Fibroblast of lung (primary cell): ENCODE results near the gene TRIM49B. TPM values are rescaled to one million over a fixed set of nuclear protein-coding genes. Genes with fewer than 3 reads are reported as not detected.
"Not testable (repeated sequence)": the region's sequence is repeated elsewhere in the genome, so short reads cannot be mapped to it uniquely, and the experiment has no call there.

Experiments
- DNase-seq, 2 donors: peaks; one replicate each; pipeline versions ENCODE4 v3.0.0 to v3.0.0-alpha.2; 2010; ENCODE audit warnings: low read depth in 2 of 2
- H2AFZ ChIP-seq: 2 replicates; pipeline ENCODE4 v1.5.1; 2012; ENCODE audit warnings: low read length, control low read depth, inconsistent platforms
- H3K27ac ChIP-seq: 2 replicates; pipeline ENCODE4 v1.5.1; 2011; ENCODE audit warnings: low read length, control low read depth; ENCODE audit not compliant: insufficient read depth
- H3K27me3 ChIP-seq: 2 replicates; pipeline ENCODE4 v1.5.1; 2011; ENCODE audit warnings: mild to moderate bottlenecking, low read length; ENCODE audit not compliant: control insufficient read depth, insufficient read depth
- H3K36me3 ChIP-seq: 2 replicates; pipeline ENCODE4 v1.5.1; 2011; ENCODE audit warnings: low read length; ENCODE audit not compliant: control insufficient read depth, insufficient read depth
- H3K4me1 ChIP-seq: 2 replicates; pipeline ENCODE4 v1.5.1; 2011; ENCODE audit warnings: low read length; ENCODE audit not compliant: control insufficient read depth, insufficient read depth; ENCODE audit errors: extremely low read depth
- H3K4me2 ChIP-seq: 2 replicates; pipeline ENCODE4 v1.5.1; 2011; ENCODE audit warnings: low read length, control low read depth; ENCODE audit not compliant: insufficient read depth; ENCODE audit errors: extremely low read depth
- H3K4me3 ChIP-seq, 4 experiments: fragments of 200-600 bp in 1 of 4; sonication (generic) in 1 of 4; replicated peaks in 1 of 4; 2 replicates each; pipeline ENCODE4 v1.5.1; 2011 to 2016; ENCODE audit warnings: low read length in 4 of 4, low read depth in 3 of 4, mild to moderate bottlenecking in 3 of 4, control low read depth in 2 of 4, inconsistent platforms in 1 of 4, mixed read lengths in 1 of 4; ENCODE audit not compliant: insufficient read depth in 1 of 4; ENCODE audit errors: control extremely low read depth in 1 of 4
- H3K79me2 ChIP-seq: 2 replicates; pipeline ENCODE4 v1.5.1; 2012; ENCODE audit warnings: mild to moderate bottlenecking, low read length, inconsistent platforms; ENCODE audit not compliant: control insufficient read depth, insufficient read depth
- H3K9ac ChIP-seq: 2 replicates; pipeline ENCODE4 v1.5.1; 2011; ENCODE audit warnings: mild to moderate bottlenecking, low read length, control low read depth; ENCODE audit not compliant: insufficient read depth
- H3K9me3 ChIP-seq: 2 replicates; pipeline ENCODE4 v1.5.1; 2012; ENCODE audit warnings: low read depth, low read length; ENCODE audit not compliant: control insufficient read depth, insufficient read depth
- H4K20me1 ChIP-seq: 2 replicates; pipeline ENCODE4 v1.5.1; 2011; ENCODE audit warnings: low read length; ENCODE audit not compliant: control insufficient read depth, insufficient read depth; ENCODE audit errors: extremely low read depth
- polyA minus RNA-seq: library from RNA; depleted of rRNA, polyadenylated mRNA; stranded (reverse); fragments of >200 nt; gene quantifications from 2 replicates; pipeline ENCODE4 v1.2.3, GENCODE V29; 2011; ENCODE audit warnings: low replicate concordance
- polyA plus RNA-seq, 2 donors: library from polyadenylated mRNA; depleted of rRNA in 1 of 2; stranded (reverse) in 1 of 2; unstranded in 1 of 2; fragments of >200 nt; gene quantifications; 2 replicates each; pipeline ENCODE4 v1.2.1, GENCODE V29; 2011 to 2012; ENCODE audit warnings: missing spikeins in 1 of 2
- total RNA-seq: library from RNA; depleted of rRNA; stranded (reverse); fragments of >200 nt; gene quantifications from 2 replicates; pipeline ENCODE4 v1.2.1, GENCODE V29; 2014

Gene TRIM49B, protein sequence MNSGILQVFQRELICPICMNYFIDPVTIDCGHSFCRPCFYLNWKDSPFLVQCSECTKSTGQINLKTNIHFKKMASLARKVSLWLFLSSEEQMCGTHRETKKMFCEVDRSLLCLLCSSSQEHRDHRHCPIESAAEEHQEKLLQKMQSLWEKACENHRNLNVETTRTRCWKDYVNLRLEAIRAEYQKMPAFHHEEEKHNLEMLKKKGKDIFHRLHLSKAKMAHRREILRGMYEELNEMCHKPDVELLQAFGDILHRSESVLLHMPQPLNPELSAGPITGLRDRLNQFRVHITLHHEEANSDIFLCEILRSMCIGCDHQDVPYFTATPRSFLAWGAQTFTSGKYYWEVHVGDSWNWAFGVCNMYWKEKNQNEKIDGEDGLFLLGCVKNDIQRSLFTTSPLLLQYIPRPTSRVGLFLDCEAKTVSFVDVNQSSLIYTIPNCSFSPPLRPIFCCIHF
- total RNA-seq (not detected in 2 replicates), polyA plus RNA-seq (not detected in 2 replicates), polyA minus RNA-seq (not detected in 2 replicates)
- polyA plus RNA-seq (2012), result not detected in 2 replicates

DNA sequence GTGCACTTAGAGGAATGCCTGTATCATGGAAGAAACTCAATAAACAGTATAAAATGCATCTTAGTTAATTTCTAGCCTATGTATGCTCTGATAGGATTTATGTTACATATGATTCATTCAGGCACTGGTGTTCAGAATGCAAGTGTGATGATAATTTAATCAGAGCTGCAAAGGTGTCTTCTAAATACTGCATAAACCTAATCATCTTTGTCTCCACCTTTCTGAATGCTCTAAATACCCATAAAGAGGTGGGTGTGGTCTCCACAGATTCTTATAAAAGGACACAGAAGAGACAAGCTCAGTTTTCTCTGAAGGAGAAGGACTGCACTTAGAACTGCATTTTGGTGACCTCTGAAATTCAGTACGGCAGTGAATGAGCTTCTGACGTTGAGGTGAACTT, at the start of gene TRIM49B:
Gene TRIM49B (plus strand): TSS at position 301 of the 400 bp plus-strand sequence. CDS start 2,777 bp downstream, outside the sequence.
- H3K9ac ChIP-seq, H3K27me3 ChIP-seq, H3K27ac ChIP-seq, H3K4me1 ChIP-seq, H3K4me3 ChIP-seq, H3K36me3 ChIP-seq, H2AFZ ChIP-seq, H3K4me2 ChIP-seq, H3K9me3 ChIP-seq, DNase-seq, H4K20me1 ChIP-seq, H3K79me2 ChIP-seq: not testable (repeated sequence)

DNA sequence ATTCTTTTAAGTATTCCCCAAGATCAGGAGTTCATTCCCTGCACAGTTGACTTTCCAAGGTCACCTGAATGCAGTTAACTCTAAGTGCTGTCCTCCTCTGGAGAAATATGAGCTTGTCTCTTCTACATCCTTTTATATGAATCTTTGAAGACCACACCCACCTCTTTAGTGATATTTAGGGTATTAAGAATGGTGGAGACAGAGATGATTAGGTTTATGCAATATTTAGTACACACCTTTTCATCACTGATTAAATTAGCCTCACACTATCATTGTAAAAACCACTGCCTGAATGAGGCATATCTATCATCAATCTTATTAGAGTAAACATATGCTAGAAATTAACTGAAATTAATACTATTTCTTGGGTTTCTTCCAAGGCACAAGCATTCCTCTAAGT, 44.8 kb upstream of the TRIM49B start, which contains the start of gene TRIM51G:
Gene TRIM51G (minus strand): TSS at position 101 of the 400 bp plus-strand sequence. CDS start 2,190 bp downstream, outside the sequence.
- H3K4me2 ChIP-seq, H3K4me3 ChIP-seq, H3K36me3 ChIP-seq, DNase-seq, H3K27ac ChIP-seq, H4K20me1 ChIP-seq, H3K79me2 ChIP-seq, H3K9me3 ChIP-seq, H3K4me1 ChIP-seq, H3K27me3 ChIP-seq, H3K9ac ChIP-seq, H2AFZ ChIP-seq: not testable (repeated sequence)

DNA sequence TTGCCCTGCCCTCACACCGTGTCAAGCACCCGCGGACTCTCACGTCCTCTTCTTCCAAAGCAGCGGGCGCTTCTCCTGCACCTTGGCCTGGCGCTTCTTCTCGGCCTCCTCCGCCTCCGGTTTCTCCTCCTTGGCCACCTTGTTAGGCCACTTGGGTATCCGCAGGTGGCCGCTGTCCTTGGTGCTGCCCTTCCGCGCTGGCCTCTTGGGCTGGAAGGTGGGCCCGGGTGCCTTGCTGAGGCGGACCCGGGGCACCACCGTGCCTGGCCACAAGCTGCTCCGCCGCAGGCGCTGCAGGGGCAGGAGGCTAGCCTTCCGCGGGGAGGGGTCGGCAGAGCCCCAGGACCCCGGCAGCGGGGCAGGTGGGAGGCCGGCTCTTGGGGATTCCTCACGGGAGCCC, 19.6 kb downstream of the TRIM49B start:
- H2AFZ ChIP-seq, H3K36me3 ChIP-seq, H3K9me3 ChIP-seq, H3K4me2 ChIP-seq, H3K4me1 ChIP-seq, H3K27ac ChIP-seq, H3K27me3 ChIP-seq, H4K20me1 ChIP-seq, H3K4me3 ChIP-seq, H3K79me2 ChIP-seq, H3K9ac ChIP-seq, DNase-seq: not testable (repeated sequence)

DNA sequence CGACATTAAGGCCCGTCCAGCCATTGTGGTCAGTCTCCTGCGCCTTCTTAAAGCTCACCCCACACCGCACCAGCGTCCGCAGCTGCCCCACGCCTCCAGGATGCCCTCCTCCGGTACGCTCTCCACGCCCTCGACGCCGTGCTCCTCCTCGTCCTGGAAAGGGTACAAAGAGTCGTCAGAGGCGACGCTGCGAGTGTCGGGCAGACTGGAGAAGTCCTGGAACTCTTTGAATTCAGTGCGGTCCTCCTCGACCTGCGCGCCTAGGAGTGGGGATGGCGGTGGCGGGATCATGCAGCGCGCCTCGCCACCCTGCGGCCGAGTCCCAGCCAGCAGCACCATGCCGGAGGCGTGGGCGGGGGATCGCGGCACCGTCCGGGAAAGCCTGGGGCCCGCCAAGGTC, 21.2 kb downstream of the TRIM49B start:
- not testable (repeated sequence) for DNase-seq, H3K36me3 ChIP-seq, H3K9me3 ChIP-seq, H3K9ac ChIP-seq, H3K27ac ChIP-seq, H4K20me1 ChIP-seq, H3K4me3 ChIP-seq, H3K4me1 ChIP-seq, H3K4me2 ChIP-seq, H2AFZ ChIP-seq, H3K27me3 ChIP-seq, H3K79me2 ChIP-seq

DNA sequence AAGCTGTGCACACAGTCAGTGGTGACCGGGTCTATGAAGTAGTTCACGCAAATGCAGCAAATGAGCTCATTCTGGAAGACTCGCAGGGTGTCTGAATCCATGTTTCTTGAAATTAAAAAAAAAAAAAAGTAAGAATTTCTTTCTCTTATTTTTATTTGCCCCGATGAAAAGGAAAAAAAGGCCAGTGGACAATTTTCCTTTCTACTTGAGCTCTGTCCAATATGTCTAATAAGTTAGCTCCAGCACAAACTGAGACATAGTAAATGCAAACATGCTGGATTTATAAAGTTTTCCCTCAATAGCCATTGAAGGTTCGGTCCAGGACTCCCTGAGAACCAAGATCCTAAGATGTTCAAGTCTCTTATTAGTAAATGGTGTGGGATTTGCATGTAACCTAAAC, 30.4 kb downstream of the TRIM49B start, which contains the start of gene TRIM64C:
Gene TRIM64C (minus strand): TSS at position 101 of the 400 bp plus-strand sequence. CDS start 0 bp downstream, at position 101.
- H4K20me1 ChIP-seq, H3K9ac ChIP-seq, H2AFZ ChIP-seq, H3K4me2 ChIP-seq, H3K9me3 ChIP-seq, H3K79me2 ChIP-seq, H3K27me3 ChIP-seq, H3K27ac ChIP-seq, H3K4me3 ChIP-seq, DNase-seq, H3K36me3 ChIP-seq, H3K4me1 ChIP-seq: not testable (repeated sequence)

DNA sequence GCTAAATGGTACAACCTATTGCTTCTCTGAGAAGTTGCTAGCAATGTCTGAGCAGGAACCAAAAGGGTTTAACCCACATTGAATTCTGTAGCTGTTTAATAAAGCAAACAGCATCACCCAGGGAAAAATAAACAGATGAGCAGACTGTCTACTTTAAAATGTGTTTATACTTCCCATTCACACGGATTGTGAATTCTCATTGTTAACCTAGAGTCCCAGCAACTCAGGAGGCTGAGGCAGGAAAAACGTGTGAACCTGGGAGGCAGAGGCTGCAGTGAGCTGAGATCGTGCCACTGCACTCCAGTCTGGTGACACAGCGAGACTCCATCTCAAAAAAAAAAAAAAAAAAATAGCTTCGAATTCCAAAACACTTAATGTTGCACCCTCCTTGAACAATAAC, 41.3 kb downstream of the TRIM49B start:
- not testable (repeated sequence) for H4K20me1 ChIP-seq, H3K27me3 ChIP-seq, H3K36me3 ChIP-seq, H3K4me3 ChIP-seq, H3K4me1 ChIP-seq, DNase-seq, H3K27ac ChIP-seq, H3K79me2 ChIP-seq, H3K9me3 ChIP-seq, H2AFZ ChIP-seq, H3K9ac ChIP-seq, H3K4me2 ChIP-seq
